ENCODE measurements around the gene KRT15.
A peak's percentile ranks its signal among the peaks of the same experiment; 100 is the strongest.

Gene KRT15

DNA sequence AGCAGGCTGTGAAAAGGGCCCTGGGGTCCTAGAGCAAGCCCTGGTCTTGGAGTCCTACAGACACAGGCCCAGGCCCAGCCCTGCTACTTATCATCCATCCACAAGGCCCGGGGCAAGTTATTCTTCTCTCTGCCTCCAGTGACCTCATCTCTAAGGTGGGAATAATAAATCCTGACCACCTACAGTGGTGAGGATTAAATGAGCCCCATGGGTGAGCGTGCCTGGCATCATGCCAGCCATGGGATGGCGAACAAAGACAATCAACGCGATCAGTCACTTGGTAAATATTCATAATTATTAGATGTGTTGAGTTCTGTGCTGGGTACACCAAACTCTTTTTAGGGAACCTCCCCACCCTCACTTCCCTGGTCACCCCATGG, 5.5 kb downstream of the KRT15 start:
- Mint-ChIP-seq H3K4me3 (no peak overlapping the region), H3K27ac (peak overlapping the region in 1 of 2 donors; percentile 29), H3K9me3 (no peaks in the 10 kb centered on the region), H3K27me3 (peaks cover 20 to 59% of the 10 kb centered on the region in 2 donors), H3K4me1 (ENCODE audit: low read depth in 2 of 2) (no peaks in the 10 kb centered on the region), H3K36me3 (ENCODE audit: insufficient read depth) (no peaks in the 10 kb centered on the region)
- DNase-seq, result no peak
- ATAC-seq (replicated peaks), result no peak

DNA sequence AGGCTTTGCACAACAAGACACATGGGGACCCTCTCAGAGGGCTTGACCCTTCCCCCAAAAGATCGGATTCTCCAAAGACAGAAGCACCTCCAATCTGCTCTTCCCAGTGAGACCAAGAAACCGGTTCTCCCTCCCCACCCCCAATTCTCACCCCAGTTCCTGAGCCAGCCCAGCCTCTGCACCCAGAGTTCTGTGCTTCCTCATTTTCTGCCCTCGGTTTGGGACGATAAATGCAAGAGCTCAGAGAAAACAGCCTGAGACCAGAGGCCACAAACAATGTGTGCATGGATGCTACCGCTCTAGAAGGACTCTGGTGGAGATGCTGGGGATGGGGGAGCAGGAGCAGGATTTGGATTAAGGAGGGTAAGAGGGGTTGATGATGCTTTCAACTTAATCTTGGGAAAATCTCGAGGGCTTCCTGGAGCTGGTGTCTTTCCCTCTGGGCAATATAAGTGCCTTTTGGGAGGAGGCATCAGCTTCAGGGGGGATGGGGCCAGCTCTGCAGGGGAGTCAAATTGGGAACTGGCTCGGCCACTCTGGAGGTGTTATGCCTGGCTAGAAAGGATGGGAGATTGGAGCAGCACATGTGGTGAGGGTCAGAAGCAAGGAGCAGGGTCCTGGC, 6.0 kb downstream of the KRT15 start:
- Mint-ChIP-seq H3K9me3 (no peaks in the 10 kb centered on the region), H3K4me3 (no peak overlapping the region), H3K27ac (no peak overlapping the region), H3K27me3 (peaks cover 17 to 54% of the 10 kb centered on the region in 2 donors), H3K4me1 (ENCODE audit: low read depth in 2 of 2) (no peaks in the 10 kb centered on the region), H3K36me3 (ENCODE audit: insufficient read depth) (no peaks in the 10 kb centered on the region)
- ATAC-seq (replicated peaks), result no peak
- DNase-seq, result no peak

GRCh38 chr17:41511716-41512115, 7.0 kb downstream of the KRT15 start:
- Mint-ChIP-seq H3K4me3 (no peak overlapping the region), H3K27ac (no peak overlapping the region), H3K36me3 (ENCODE audit: insufficient read depth) (no peaks in the 10 kb centered on the region), H3K27me3 (peaks cover 12 to 44% of the 10 kb centered on the region in 2 donors), H3K4me1 (ENCODE audit: low read depth in 2 of 2) (no peaks in the 10 kb centered on the region), H3K9me3 (no peaks in the 10 kb centered on the region)
- no peak for ATAC-seq (replicated peaks)
- no peak for DNase-seq

GRCh38 chr17:41511116-41511515, 7.6 kb downstream of the KRT15 start:
- Mint-ChIP-seq H3K4me1 (ENCODE audit: low read depth in 2 of 2) (no peaks in the 10 kb centered on the region), H3K27me3 (peaks cover 12 to 38% of the 10 kb centered on the region in 2 donors), H3K27ac (no peak overlapping the region), H3K36me3 (ENCODE audit: insufficient read depth) (no peaks in the 10 kb centered on the region), H3K9me3 (no peaks in the 10 kb centered on the region), H3K4me3 (no peak overlapping the region)
- no peak for ATAC-seq (replicated peaks)
- no peak for DNase-seq

GRCh38 chr17:41510251-41511065, 8.2 kb downstream of the KRT15 start:
- DNase-seq (no peak), ATAC-seq (replicated peaks) (no peak)
- H3K4me3 Mint-ChIP-seq, result no peak overlapping the region
- H3K36me3 Mint-ChIP-seq (ENCODE audit: insufficient read depth), result no peaks in the 10 kb centered on the region
- H3K9me3 Mint-ChIP-seq, result no peaks in the 10 kb centered on the region
- H3K27ac Mint-ChIP-seq, result no peak overlapping the region
- no peaks in the 10 kb centered on the region for H3K4me1 Mint-ChIP-seq (ENCODE audit: low read depth in 2 of 2)
- peaks cover 12 to 32% of the 10 kb centered on the region in 2 donors for H3K27me3 Mint-ChIP-seq

- Mint-ChIP-seq H3K9me3 (no peaks in the 10 kb centered on the region), H3K36me3 (ENCODE audit: insufficient read depth) (no peaks in the 10 kb centered on the region), H3K4me3 (no peak overlapping the region), H3K27ac (no peak overlapping the region), H3K27me3 (peaks cover 5 to 13% of the 10 kb centered on the region in 2 donors), H3K4me1 (ENCODE audit: low read depth in 2 of 2) (no peaks in the 10 kb centered on the region)
- DNase-seq, result no peak
- ATAC-seq (replicated peaks), result no peak
These were observed 11.3 kb downstream of the KRT15 start for GRCh38 chr17:41507315-41507880.

DNA sequence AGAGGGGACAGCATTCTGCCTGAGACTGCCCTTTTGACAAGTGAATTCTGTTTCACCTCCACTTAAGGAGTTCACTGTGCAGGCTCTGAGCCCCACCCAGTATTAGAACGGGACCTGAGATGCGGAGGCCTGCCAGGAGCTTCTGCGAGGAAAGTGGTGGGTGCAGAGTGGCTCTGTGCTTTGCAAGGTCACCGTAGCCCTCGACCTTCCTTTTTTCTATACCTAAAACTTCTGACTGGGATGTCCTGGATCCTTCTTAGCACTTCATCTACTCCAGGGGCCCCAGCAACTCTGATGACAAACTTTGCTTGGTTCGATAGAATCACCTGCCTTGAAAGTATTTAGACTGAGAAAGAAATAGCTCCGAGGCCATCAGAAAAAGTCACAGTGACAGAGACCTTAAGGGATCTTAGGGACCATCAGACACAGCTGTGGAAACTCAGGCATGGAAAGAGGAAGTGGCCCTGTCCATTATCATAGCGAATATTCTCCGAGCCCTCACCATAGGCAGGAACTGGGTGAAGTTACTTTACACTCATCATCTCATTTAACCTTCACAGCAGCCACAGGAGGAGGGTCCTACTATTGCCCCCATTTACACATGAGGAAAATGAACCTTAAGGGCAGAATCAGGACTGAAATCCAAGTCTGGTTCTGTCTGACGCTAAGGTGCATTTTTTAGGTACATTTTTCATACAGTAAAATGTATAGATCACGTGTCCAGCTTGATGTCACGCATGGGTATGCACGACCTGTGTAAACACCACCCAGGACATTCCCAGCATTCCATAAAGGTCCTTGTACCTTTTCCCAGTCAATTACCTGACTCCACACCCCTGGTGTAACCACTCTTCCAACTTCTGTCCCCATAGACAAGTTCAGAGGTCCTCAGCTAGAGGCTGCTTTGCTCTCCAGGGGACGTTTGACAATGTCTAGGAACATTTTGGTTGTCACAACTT, 12.6 kb downstream of the KRT15 start:
- no peaks in the 10 kb centered on the region for H3K4me1 Mint-ChIP-seq (ENCODE audit: low read depth in 2 of 2)
- no peaks in the 10 kb centered on the region for H3K36me3 Mint-ChIP-seq (ENCODE audit: insufficient read depth)
- DNase-seq (no peak), ATAC-seq (replicated peaks) (no peak)
- H3K9me3 Mint-ChIP-seq, result no peaks in the 10 kb centered on the region
- H3K27ac Mint-ChIP-seq, result no peak overlapping the region
- peaks cover 6 to 15% of the 10 kb centered on the region in 2 donors for H3K27me3 Mint-ChIP-seq
- H3K4me3 Mint-ChIP-seq, result no peak overlapping the region

- Mint-ChIP-seq H3K4me1 (ENCODE audit: low read depth in 2 of 2) (no peaks in the 10 kb centered on the region), H3K36me3 (ENCODE audit: insufficient read depth) (no peaks in the 10 kb centered on the region), H3K27me3 (peaks cover 8 to 15% of the 10 kb centered on the region in 2 donors), H3K4me3 (no peak within 1 kb of the TSS), H3K9me3 (no peaks in the 10 kb centered on the region), H3K27ac (no peak within 1 kb of the TSS)
- no peak for ATAC-seq (replicated peaks)
- DNase-seq, result no peak
These were observed 13.5 kb downstream of the KRT15 start, which contains the start of gene KRT13 for GRCh38 chr17:41505007-41505808. TSS of gene KRT13 (minus strand) at chr17:41505612. CDS start at chr17:41505550, 62 bp downstream.

- Mint-ChIP-seq H3K36me3 (ENCODE audit: insufficient read depth) (no peaks in the 10 kb centered on the region), H3K4me1 (ENCODE audit: low read depth in 2 of 2) (no peaks in the 10 kb centered on the region), H3K4me3 (no peak overlapping the region), H3K27me3 (peaks cover 16 to 23% of the 10 kb centered on the region in 2 donors), H3K27ac (no peak overlapping the region), H3K9me3 (no peaks in the 10 kb centered on the region)
- ATAC-seq (replicated peaks) (no peak), DNase-seq (no peak)
These were observed 14.3 kb downstream of the KRT15 start for GRCh38 chr17:41504246-41504977.

GRCh38 chr17:41503202-41503601, 15.5 kb downstream of the KRT15 start:
- Mint-ChIP-seq H3K36me3 (ENCODE audit: insufficient read depth) (no peaks in the 10 kb centered on the region), H3K27ac (no peak overlapping the region), H3K4me3 (no peak overlapping the region), H3K4me1 (ENCODE audit: low read depth in 2 of 2) (peaks cover 0 to 4% of the 10 kb centered on the region in 2 donors), H3K9me3 (no peaks in the 10 kb centered on the region), H3K27me3 (peaks cover 25 to 34% of the 10 kb centered on the region in 2 donors)
- no peak for DNase-seq
- no peak for ATAC-seq (replicated peaks)

GRCh38 chr17:41500131-41500911, 18.4 kb downstream of the KRT15 start:
- Mint-ChIP-seq H3K4me3 (no peak overlapping the region), H3K36me3 (ENCODE audit: insufficient read depth) (no peaks in the 10 kb centered on the region), H3K27ac (no peak overlapping the region), H3K9me3 (no peaks in the 10 kb centered on the region), H3K4me1 (ENCODE audit: low read depth in 2 of 2) (peaks cover 0 to 12% of the 10 kb centered on the region in 2 donors), H3K27me3 (peaks cover 25 to 34% of the 10 kb centered on the region in 2 donors)
- DNase-seq (no peak), ATAC-seq (replicated peaks) (no peak)
